ENCODE data around the gene TMEM272. TPM values are rescaled to one million over a fixed set of nuclear protein-coding genes. Genes with fewer than 3 reads are reported as not detected.

Gene TMEM272
- polyA plus RNA-seq, 4 donors: 0.14 to 0.66 (median 0.35) TPM

DNA sequence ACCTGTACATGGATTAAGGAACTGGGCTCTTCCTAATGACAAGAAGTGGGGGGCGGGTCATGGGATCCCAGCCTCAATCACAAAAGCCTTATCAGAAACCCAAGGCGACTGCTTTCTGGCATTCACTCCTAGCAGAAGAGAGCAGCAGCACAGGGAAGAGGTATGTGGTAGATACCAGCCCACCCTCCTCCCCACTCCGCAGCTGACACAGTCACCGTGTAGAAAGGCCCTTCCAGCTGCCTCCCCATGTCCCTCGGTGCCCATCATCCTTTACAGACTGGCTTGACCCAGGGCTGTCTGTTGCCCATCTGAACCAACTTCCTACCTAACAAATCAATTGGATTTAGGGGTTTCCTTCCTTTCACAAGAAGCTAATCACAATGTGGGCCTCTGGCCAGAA, 37.9 kb downstream of the TMEM272 start:
- no peak for DNase-seq (ENCODE audit: low read depth in 4 of 4, low spot score in 3 of 4)

DNA sequence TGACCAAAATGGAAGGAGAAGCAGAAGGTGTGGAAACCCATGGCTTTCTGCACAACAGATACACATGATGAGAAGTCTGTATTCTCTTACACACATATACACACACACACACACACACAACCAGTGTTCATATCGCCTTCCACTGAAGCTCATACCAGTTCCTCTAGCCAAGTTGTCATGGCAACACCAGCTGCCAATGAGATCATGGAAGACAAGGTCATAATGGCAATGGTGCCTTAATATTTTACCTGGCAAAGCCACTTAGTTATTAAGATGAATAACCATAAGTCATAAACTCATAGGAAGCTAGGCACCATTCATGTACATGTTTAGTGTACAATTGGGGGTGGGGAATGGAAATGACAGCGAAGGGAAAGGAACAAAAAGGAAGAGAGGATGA, 38.4 kb downstream of the TMEM272 start:
- DNase-seq (ENCODE audit: low read depth in 4 of 4, low spot score in 3 of 4): no peak

DNA sequence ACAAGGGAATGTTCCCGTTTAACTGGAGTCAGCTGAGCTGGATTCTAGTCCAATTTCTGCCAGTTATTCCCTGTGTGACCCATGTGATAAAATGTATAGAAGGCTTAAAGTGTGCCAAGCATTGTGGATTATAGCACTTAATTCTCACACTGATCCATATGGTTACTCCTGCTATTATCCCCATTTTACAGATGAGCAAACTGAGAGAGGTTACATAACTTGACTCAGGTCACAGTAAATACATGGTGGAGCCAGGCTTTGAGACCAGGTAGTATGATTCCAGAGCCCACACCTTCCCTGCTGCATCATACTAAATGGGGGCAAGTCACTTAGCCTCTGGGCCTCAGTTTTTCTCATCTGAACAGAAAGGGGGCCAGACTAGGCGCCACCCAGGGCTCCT, 39.1 kb downstream of the TMEM272 start:
- no peak for DNase-seq (ENCODE audit: low read depth in 4 of 4, low spot score in 3 of 4)

DNA sequence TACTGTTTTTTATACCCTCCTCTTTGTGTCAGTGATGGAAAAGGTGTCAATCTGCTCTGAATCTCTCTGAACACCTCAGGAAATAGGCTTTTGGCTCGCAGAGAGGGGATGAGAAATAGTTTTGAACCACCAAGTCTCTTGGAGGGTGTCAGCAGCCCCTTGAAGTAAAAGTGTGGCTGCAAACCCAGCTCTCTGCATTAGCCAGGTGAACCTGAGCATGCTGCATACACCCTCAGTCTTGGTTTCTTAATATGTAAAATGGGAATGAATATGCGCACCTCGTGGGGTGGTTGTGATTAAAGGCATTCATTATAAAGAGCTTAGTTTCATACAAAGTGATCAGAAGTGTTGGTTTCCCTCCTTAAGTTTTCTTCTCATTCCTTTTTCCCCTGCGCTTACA, 39.7 kb downstream of the TMEM272 start:
- no peak for DNase-seq (ENCODE audit: low read depth in 4 of 4, low spot score in 3 of 4)

DNA sequence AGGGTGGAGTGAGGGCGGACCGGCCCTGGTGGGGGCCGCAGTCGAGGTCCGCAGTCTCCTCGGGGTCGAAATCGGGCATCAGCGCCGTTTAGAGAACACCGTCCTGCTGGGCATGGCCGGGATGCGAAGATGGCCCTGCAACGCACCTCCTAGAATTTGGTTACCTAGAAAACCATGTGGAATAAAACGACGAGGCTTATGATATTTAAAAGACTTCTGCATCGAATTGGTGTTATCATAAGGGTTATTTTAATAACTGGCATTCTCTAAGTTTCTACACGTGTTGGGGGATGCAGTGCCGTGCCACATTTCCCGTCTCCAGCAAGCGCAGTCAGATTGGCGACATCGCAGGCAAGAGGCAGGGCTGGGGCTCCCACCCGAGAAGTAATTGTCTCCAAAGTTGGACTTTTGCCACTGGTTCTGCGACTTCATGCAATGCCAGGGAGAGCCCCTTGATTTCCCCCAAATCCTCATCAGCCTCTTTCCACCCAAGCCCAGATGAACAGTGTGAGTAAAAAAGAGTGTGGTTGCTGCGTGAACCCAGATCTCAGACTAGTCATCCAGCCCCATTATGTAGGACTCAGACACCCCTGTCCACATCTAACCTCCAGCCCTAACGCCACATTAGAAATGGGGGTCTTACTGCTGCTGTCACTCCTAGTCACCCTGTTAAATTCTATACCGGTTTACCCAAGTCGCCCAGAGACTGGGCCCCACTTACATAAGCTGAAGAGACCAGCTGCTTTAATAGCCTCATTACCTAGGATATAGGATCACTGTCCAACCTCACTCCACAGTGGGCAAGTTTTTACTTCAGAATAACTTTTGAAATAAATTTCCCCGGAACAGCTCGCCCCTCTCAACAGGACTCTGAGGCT, 40.4 kb downstream of the TMEM272 start:
- no peak for DNase-seq (ENCODE audit: low read depth in 4 of 4, low spot score in 3 of 4)

DNA sequence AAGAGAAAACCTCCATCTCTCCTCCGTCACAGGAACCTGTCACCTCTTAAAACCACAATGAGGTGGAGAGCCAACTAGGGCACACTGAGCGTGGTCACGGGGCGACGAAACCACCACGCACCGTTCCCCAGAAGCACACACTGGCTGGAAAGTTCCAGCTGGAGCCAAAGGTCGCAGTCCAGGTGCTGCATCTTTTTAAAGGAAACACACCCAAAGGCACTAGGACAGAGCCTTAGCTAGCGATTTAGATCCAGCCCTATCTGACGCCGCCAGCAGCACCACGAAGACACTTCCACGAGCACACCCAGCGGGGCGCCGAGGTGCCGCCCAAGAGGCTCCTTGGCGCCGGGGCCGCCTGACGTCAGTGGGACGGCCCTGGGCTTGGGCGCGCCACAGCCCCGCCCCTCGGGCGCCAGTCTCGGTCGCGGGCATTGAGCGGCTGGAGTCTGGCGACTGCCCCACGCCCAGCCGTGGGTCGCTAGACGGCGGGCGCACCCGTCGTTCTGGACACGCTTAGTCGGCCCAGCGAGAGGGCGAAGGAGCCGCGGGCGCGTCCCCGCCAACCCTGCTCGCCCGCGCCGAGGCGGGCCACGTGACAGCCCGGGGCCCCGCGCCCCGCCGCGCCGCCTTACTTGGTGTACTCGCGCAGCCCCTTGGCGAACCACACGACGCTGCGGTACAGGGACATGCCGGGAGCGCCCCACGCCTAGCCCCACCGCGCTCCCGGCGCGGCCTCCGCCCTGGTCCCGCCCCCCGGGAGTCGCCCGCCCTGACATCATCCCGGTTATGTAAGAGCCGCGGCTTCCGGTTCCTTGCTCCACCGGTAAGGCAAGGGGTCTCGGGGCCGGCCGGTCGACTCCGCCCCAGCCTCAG, 41.3 kb downstream of the TMEM272 start, which contains the start of gene DHRS12:
Gene DHRS12, minus strand, starts transcription at position 742 of the 873 bp plus-strand sequence. CDS start 4,504 bp downstream, outside the sequence.
- DNase-seq (ENCODE audit: low read depth in 4 of 4, low spot score in 3 of 4): peak; percentile 61 to 73 (median 66)

DNA sequence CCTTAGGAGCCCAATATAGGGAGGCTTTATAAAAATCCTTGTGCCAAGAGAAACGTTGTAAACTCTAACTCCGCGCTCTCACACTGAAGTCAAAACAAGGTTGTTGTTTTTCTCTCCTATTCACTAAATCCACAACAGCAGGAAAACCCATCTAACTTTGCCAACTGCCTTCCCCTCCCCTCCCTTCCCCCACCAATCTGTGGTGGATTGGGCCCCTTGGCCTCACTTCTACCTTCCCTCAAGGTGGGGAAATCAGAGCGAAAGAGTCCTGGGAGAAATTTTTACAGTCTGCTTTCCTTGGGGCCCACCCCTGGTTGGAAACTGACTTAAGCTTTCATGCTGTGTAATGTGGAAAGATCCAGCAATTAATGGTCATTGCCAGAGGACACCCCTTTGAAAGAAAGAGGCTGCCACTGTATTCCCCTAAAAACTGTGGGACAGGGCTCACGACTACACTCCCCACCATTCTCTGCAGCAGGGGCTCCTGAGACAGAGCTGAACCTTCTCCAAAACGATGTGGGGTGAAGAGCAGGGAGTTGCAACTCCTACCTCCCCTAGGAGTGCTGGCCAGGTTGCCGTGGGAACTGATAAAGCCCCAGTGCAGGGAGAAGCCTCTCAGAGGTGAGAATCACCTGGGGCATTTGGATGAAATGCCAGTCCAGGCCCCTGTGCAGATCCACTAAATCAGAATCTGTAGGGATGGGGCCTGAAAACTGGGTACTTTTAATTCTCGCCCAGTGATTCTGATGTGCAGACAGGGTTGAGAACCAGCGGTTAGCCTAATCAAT, 42.2 kb downstream of the TMEM272 start:
- DNase-seq (ENCODE audit: low read depth in 4 of 4, low spot score in 3 of 4): no peak

DNA sequence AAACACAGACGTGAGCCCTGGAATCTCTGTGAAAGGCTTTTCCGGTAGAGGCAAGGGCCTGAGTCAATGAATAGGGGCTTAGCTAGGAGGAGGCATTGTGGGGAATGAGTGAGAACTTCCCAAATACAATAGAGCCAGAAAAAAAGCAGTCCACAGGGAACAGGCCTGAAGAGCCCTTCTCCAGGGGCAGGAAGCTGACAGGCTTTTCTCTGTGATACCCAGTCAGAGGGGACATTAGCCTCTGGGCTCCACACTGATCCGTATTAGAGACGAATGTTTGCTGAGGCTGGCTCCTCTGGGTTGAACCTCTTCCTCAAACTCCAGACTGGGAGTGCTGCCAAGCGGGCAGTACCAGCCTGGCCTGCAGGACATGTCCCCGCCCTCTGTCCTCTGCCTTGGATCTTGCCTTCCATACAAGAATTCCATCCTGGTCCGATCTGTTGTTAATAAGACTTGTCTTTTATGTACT, 43.3 kb downstream of the TMEM272 start:
- DNase-seq (ENCODE audit: low read depth in 4 of 4, low spot score in 3 of 4): no peak

DNA sequence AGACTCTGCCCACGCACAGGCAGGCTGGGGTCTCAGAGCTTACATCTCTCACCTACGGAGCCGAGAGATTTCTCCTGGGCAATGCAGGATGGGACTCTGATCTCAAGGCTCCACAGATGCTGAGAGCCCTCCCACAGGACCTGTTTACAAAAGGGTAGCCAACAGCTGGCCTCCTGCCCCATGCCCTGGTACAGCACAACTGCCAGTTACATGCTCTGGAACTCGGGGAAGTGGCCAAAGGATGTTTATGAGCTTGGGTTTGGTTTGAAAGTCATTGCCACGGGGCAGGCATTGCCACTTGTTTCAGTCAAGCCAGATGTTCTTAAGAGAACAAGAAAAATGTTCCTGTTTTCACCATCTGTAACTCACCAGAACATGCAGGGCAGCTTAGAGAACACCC, 44.5 kb downstream of the TMEM272 start:
- DNase-seq (ENCODE audit: low read depth in 4 of 4, low spot score in 3 of 4): no peak

DNA sequence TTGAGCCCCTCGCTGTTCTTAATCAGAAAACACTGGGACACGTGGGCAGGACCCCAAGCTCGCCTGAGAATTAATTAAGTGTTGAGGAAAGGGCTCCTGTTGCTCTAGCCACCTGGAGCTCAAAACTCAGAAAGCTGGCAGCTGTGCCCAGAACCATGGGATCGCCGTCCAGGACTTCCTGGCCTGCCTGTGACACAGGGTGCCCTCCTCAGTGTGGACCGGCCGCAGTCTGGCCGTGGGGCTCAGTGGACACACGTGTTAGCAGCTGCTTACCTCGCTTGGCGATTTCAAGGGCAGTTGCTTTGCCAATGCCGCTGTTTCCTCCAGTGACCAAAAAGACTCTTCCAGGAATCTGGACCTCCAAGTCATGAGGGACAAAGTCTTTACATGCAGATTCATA, 45.7 kb downstream of the TMEM272 start:
- no peak for DNase-seq (ENCODE audit: low read depth in 4 of 4, low spot score in 3 of 4)

DNA sequence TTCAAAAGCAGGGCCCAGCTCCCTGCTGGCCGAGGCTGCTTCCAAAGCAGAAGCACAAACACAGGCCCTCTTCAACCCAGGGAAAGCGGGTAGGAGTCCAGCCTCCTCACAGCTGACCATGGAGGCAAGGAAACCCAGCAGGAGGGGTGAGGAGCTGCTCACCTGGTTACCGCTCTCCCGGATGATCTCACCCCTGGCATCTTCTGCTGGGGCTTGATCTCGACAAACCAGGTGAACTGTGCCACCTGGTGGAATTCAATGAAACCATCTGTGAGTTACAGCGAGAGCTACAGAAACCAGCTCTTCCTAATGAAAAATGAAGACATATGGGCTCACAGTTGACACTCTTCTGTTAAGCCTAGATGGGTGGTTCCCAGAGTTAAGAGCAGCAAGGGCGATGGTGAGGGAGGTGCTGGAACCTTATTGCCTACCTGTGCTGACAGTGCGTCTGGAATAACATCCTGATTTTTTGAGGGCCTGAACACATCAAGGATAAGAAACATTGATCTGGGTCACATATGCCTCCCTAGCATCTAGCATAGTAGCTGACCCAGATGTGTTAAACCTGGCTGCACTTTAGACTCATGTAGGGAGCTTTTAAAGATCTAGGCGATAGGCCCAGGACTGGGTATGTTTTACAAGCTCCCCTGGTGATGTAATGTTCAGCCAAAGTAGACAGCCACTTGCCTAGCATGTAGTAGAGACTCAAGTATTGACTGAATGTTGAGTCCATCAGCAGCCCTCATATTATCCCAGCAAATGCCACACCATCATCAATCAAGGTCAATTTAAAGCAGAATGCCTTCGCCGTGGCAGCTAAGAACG, 47.1 kb downstream of the TMEM272 start:
- DNase-seq (ENCODE audit: low read depth in 4 of 4, low spot score in 3 of 4): peak in 1 of 4 donors; percentile 49

DNA sequence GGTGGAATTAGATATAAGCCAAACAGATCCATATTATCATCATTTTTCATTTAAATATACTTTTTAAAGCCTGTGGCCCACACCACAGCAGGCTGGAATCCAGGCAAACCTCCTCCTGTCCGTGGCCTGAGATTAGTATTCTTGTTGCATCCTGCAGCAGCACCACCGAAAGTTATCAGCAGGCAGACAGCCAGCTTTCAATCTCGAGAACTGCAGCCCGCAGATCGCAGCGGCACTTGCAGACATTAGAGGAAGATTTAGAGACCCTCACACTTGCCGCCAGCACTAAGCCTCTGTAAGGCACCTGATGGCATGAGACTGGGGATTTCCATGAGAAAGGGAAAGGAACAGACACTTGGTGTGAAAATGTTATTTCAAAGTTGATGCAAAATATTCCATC, 48.4 kb downstream of the TMEM272 start:
- no peak for DNase-seq (ENCODE audit: low read depth in 4 of 4, low spot score in 3 of 4)

DNA sequence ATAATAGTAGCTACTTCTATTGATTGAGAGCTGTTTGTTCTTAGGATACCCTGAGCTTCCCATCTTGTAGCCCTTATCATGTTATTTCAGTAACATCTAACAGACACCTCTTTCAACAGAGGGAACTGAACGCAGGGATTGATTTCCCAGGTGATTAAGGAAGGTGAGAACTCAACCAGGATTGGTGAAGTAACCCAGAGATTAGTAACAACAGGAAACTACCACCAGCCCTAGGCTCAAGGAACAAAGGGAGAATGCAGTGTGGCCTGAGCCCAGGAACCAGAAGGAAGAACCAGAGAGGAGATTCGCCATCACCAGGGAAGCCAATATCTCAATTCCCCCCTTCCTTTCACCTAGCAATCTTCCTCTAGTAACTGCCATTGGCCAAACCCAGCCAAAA, 49.6 kb downstream of the TMEM272 start:
- DNase-seq (ENCODE audit: low read depth in 4 of 4, low spot score in 3 of 4): no peak

DNA sequence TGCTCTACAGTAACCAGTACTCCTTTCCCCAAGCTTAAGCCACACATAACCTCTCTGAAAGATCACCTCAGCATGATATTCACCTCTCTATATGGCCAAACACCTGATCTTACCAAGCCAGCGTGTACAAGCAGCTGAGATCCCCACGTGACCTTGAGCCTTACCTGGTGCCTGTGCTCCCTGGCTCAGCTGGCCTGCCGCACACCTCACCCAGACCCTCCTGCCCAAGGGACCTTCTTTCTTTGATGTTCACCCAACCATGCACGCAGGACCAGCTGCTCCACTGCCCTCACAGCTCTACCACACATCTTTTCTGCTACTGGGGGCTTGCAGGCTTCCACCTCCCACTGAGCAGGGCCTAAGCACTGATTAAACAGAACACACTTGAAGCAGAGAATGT, 50.0 kb downstream of the TMEM272 start:
- DNase-seq (ENCODE audit: low read depth in 4 of 4, low spot score in 3 of 4): no peak

DNA sequence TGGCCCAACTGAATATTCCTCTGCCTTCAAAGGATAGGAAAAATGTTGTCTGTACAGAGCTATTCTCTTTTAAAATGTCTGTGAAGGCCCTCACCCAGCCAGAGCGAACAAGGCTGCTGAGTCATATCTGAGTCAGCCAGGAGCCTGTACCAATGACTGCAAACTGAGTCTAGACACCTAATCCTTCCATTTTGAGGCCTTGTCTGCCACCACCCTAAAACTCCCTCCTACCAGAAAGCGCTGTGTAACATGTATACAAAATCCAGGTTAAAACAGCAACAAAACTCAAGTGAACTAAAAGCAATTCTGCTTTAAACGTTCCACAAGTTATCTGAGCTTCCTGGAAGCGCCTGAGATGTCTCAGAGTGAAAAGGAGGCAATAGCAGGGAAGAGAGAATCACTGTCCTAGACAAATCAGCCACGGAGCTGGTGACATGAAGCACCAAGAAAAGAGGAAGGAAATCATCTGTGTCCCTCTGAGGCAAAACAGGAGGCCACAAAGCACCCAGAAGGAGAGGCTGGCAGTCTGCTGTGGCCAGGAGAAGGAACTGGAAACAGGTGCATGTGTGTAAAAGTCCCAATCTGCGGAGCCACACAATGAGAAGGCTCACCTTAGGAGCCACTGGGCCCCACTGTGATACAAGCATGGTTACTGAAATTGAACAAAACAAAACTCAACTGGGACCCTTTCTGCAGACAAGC, 51.3 kb downstream of the TMEM272 start:
- no peak for DNase-seq (ENCODE audit: low read depth in 4 of 4, low spot score in 3 of 4)

DNA sequence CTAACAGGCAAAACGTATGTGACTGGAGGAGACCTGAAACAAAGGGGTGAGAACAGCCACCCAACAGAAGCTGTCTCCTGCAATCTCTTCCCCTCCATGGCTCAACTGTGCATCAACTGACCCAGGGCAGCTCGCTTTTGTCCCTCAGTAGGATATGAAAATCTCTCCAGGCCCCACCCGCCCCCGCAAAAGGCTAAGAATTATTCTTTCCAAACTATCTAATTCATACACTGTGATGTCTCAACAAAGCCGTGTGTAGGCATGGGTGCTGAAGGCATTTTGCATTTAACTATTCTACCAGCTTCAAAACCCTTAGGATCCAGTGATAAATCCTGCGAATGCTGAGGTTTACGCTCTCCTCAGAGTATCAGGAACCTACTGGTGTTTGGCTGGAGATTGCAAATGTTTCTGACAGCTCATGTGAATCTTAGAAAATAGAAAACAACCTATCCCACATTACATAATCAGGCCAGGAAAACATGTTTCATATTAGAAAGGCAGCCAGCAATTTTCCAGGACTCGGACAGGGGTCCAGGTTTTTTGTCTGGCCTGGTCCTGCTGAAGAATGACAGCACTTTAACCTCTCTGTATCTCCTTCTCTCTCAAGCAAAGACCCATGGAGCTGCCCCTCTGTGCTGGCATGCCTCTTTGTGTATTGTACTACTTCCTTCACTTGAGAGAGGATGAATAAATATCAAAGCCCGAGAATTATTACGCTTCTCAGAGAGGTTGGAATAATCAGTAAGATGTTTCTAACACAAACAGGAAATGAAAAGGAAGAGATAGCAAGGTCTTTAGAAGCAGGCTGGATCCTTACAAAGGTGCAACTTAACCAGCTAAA, 58.3 kb downstream of the TMEM272 start:
- DNase-seq (ENCODE audit: low read depth in 4 of 4, low spot score in 3 of 4): no peak

DNA sequence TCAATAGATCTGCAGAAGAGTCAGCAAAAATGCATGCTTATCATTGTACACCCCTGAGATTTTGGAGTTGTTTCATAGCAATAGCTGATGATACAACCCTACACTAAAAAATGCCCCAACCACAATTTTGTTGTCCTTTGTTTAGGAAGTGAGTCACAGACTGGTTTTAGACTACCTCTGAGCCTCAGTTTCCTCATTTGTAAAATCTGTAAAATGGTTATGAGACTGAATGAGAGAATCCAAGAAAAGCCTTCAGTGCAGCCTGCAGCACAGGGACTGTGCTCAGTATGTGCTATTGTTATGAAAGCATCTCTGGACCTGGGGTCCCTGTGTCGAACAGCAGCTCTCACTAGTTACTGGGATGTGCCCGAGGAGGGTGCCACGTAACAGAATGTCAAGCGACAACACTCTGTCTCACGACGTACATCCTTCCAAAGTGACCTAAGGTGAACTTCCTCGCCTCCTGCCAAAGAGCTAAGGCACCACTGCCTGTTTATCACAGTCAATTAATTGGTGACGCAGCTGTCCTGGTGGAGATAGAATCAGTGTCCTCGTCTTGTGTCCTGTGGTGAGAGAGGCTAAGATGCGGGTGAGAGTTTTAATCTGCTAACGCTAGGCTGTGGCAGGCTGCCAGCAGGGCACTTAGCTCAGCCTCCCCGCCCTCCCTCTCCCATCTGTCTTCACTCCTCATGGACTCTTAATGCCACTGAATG, 59.1 kb downstream of the TMEM272 start:
- DNase-seq (ENCODE audit: low read depth in 4 of 4, low spot score in 3 of 4): no peak

DNA sequence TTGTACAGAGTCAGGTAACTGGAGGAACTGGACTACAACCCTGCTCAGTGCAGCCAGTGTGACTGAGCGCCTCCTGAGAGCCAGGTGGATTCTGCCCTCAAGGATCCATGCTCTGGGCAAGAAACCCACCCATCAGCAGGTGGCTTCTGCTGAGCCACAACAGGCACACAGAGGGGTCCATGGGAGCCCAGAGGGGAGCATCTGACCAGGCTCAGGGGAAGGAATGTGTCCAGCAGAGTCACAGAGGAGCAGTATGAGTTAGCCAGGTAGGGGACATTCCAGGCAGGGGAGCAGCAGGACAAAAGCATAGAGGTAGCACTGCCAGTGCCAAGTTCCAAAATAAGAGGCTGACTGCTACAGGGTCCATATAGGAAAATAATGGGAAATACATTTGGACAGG, 60.9 kb downstream of the TMEM272 start:
- no peak for DNase-seq (ENCODE audit: low read depth in 4 of 4, low spot score in 3 of 4)

All from left renal pelvis (tissue), 4 donors.